Fibroblast of skin of abdomen (primary cell): ENCODE measurements around the gene NDUFB8.
A peak's percentile ranks its signal among the peaks of the same experiment; 100 is the strongest.

ENCODE experiments used
- DNase-seq: peaks from one replicate; pipeline ENCODE4 v3.0.0-alpha.2; 2013

Gene NDUFB8

DNA sequence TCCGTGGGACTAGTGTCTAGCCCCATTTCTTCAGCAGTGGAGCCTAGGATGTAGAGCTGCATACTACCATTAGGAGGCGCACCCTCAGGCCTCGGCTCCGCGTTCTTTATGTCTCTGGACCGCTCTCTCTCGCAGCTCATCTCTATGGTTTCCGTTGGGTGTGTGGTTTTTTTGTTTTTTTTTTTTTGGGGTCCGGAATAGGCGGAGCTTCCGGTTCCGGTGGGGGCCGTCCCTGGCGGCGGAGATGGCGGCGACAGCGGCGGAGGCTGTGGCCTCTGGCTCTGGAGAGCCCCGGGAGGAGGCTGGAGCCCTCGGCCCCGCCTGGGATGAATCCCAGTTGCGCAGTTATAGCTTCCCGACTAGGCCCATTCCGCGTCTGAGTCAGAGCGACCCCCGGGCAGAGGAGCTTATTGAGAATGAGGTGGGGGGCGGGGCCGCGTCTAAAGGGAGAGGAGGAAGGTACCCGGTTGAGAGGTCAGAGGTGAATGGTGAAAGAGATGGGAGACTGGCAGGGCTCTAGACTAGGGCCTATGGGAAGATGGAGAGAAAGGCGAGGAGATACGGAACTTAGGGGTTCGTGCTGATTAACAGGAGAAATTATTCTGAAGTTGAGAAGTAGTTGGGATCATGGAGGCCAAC is 6.2 kb upstream of the NDUFB8 start, which contains the start of gene HIF1AN:
TSS of gene HIF1AN (plus strand) at position 229 of the 639 bp plus-strand sequence. CDS start at position 245, 16 bp downstream.
- DNase-seq: peak; percentile 96

DNA sequence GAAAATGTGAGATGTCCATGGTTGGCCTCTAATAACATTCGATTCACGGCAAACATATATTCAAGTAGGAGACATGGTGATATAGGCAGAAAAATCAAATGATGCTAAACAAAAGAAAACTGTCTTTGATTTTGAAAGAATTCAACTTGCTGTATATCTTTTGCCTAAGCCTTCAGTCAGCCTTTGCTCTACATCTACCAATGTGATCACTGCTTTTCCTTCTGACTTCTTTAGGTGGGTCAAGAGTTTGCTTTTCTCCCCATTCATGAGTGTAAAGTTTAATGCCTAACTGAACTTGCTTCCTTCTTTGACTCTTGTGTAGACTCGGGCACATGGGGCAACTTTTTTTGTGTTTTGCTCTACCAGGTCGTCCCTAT is 5.7 kb upstream of the NDUFB8 start:
- no peak for DNase-seq

DNA sequence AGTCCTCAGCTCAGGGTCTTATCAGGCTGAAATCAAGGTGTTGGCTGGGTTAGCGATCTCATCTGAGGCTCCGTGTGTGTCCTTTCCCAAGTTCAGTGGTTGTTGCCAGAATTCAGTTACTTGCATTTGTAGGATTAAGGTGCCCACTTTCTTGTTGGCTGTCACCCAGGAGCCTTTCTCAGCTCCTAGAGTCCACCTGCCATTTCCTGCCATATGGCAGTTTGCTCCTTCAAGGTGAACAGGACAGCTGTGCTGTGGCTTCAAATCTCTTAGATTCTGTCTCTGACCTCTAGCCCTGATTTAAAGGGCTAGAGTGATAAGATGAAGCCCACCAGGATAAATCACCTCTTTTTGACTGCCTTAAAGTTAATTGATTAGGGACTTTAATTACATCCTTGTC is 5.1 kb upstream of the NDUFB8 start:
- no peak for DNase-seq

DNA sequence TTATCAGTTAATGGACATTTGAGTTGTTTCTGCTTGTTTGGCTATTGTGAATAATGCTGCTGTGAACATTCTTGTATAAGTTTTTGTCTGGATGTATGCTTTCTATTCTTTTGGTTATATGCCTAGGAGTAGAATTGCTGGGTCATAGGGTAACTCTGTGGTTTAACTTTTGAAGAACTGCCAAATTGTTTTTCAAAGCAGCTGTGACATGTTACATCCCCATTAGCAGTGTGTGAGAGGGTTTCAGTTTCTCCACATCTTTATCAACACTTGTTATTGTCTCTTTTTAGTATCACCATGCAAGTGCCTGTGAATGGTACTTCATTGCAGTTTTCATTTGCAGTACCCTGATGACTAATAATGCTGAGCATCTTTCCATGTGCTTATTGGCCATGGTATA is 2.1 kb upstream of the NDUFB8 start:
- DNase-seq: no peak

- DNase-seq: no peak
Measured at GRCh38 chr10:100528921-100529474, 673 bp downstream of the NDUFB8 start.

GRCh38 chr10:100528123-100528886 is 1.4 kb downstream of the NDUFB8 start:
- no peak for DNase-seq

GRCh38 chr10:100524638-100525037 is 5.0 kb downstream of the NDUFB8 start:
- DNase-seq: no peak

GRCh38 chr10:100524206-100524605 is 5.5 kb downstream of the NDUFB8 start:
- DNase-seq: no peak

DNA sequence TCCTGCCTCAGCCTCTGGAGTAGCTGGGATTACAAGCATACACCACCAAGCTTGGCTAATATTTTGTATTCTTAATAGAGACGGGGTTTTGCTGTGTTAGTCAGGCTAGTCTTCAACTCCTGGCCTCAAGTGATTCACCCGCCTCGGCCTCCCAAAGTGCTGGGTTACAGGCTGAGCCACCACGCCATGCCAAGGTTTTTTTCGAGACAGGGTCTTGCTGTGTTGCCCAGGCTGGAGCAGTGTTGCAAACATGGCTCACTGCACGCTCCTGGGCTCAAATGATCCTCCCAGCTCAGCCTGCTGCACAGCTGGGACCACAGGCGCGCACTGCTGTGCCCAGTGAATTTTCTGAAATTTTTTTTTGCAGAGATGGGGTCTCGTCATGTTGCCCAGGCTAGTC is 6.7 kb downstream of the NDUFB8 start:
- DNase-seq: no peak

GRCh38 chr10:100522107-100522801 is 7.4 kb downstream of the NDUFB8 start:
- DNase-seq: no peak

- DNase-seq: no peak
Measured at GRCh38 chr10:100520811-100521210, 8.9 kb downstream of the NDUFB8 start.

GRCh38 chr10:100519311-100520051 is 10.2 kb downstream of the NDUFB8 start, which contains the start of gene SEC31B:
TSS of gene SEC31B (minus strand) at chr10:100519861. CDS start at chr10:100516952, 2,909 bp downstream.
- no peak for DNase-seq

DNA sequence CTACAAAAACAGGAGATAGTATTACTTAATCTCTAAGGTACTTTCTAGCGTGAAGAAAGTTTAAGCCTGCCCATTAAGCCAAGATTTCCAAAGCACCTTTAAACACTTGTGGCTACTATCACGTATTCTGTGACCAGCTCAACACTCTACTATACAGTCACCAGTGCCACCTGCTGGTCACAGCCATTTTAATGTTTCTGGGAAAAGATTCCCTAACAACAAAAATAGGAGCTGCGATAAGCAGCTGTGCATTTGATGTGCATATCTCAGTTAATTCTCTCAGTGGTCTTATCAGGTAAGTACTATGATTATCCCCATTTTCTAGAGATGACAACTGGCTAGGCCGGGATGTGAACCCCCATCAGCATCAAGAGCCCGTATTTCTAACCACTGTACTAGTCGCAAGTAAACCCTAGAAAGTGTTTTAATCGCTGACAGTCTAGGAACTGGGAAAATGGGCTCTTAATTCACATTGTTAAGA is 10.9 kb downstream of the NDUFB8 start:
- DNase-seq: peak; percentile 54

- DNase-seq: no peak
Measured at GRCh38 chr10:100516847-100517246, 12.8 kb downstream of the NDUFB8 start.

- no peak for DNase-seq
Measured at GRCh38 chr10:100515612-100516011, 14.1 kb downstream of the NDUFB8 start.

GRCh38 chr10:100510533-100511308 is 18.9 kb downstream of the NDUFB8 start:
- DNase-seq: no peak

DNA sequence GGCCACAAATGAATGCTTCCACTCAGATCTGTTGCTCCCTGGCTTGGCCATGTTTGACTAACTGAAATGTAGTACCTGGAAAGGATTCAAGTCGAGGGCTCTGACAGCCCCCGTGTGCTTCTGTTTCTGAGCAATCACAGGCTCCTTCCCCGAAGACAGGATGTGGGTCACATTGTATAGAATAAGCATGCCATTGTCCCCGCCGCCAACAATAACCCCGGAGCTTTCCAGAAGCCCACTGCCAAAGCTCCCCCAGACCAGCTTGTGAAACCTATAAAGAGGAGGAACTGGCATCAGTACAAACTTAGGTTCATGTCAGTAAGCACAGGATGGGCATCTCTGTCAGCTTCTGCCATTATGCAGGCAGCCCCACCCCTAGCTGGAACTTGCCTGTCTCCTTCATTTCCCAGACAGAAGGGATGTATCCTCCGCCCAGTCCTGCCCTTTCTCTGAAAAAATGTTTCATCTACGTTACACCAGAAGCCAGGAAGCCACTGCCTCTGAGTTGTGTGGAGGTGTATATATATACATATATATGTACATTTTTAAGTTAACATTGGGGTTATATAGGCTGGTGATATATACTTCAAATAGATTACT is 20.3 kb downstream of the NDUFB8 start:
- no peak for DNase-seq

GRCh38 chr10:100508691-100509150 is 20.9 kb downstream of the NDUFB8 start:
- DNase-seq: peak; percentile 63

DNA sequence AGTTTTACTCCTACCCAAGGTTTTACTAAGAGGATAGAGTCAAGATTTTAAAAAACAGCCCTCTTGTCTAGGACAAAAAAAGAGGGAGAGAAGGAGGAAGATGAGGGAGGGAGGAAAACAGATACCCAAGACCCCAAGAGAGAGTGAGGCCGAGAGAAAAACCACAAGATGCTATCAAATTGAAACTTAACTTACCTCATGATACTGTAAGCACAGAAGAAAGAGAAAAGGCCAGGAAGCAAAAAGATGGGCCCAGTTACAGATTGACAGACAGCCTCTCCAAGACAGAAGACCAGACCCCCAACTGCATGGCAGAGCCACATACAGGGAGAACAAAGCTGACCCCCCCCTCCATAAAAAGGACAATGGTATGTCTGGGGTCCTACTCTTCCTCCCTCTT is 21.4 kb downstream of the NDUFB8 start:
- DNase-seq: no peak

DNA sequence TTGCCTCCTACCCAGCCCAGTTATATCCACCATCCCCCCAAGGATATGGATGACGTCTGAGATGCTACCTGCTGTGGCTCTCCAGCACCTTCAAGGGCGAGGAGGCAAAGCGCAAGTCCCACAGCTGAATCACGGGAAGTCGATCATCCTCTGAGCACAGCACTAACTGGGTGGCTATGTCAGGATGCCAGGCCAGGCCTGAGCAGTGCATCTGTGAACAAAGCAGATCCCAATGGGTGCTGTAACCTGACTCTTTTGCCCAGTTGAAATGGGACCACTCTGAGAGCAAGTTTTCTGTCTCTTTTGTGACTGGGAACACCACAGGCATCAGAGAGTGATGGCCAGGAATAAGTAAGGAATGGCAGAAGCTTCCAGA is 22.3 kb downstream of the NDUFB8 start:
- DNase-seq: no peak
